Uterus (tissue), 2 donors: ENCODE data around the gene SPDEF.

Experiments
- POLR2A ChIP-seq, 2 donors: fragments of 450-650 bp; IDR thresholded peaks; one replicate each; pipeline ENCODE4 v1.6.1; 2016; ENCODE audit warnings: antibody characterized with exemption in 2 of 2, mild to moderate bottlenecking in 1 of 2, moderate library complexity in 1 of 2
- TF ChIP-seq, protein P1 (sequence below), 4 experiments: fragments of 200-600 bp in 2 of 4; fragments of 450-650 bp in 2 of 4; sonication (generic) in 2 of 4; IDR thresholded peaks; one replicate each; pipeline ENCODE4 v1.5.1; 2016 to 2019; ENCODE audit warnings: antibody characterized with exemption in 4 of 4, mild to moderate bottlenecking in 2 of 4, moderate library complexity in 1 of 4

DNA sequence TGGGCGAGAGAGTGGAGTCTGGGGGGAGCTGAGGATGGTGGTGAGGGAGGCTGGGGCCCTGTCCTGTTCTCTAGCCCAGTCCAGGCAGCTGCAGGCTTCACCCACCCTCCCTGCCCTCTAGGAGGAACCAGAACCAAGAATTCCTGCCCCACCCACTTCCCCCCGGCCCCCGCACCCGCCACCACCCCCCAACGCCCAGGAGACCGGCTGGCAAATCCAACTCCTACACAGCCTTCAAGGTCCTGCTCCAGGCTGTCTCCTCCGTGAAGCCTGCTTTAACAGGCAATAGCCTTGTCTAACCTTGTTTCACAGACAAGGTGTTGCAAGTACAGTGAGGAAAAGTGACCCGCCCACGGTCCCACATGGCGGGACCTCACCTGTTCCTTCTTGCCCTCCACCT, 2.4 kb downstream of the SPDEF start:
- TF ChIP-seq, protein P1, sequence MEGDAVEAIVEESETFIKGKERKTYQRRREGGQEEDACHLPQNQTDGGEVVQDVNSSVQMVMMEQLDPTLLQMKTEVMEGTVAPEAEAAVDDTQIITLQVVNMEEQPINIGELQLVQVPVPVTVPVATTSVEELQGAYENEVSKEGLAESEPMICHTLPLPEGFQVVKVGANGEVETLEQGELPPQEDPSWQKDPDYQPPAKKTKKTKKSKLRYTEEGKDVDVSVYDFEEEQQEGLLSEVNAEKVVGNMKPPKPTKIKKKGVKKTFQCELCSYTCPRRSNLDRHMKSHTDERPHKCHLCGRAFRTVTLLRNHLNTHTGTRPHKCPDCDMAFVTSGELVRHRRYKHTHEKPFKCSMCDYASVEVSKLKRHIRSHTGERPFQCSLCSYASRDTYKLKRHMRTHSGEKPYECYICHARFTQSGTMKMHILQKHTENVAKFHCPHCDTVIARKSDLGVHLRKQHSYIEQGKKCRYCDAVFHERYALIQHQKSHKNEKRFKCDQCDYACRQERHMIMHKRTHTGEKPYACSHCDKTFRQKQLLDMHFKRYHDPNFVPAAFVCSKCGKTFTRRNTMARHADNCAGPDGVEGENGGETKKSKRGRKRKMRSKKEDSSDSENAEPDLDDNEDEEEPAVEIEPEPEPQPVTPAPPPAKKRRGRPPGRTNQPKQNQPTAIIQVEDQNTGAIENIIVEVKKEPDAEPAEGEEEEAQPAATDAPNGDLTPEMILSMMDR (IDR thresholded peaks at IDR 0.05), result no peak
- no peak for TF ChIP-seq POLR2A (IDR thresholded peaks at IDR 0.05)
